ENCODE data around the gene SLC18A3. TPM values are rescaled to one million over a fixed set of nuclear protein-coding genes. Genes with fewer than 3 reads are reported as not detected.

The SLC18A3 gene
- polyA plus RNA-seq, 1 of the 3 experiments (the other 2 are of a cell fraction): 1.7 TPM

- Histone ChIP-seq H3K36me3 (replicated peaks in 1 of 2; ENCODE audit: control insufficient read depth in 1 of 2, insufficient read depth in 2 of 2, low read length in 1 of 2) (no peaks in the 10 kb centered on the region), H3K79me2 (ENCODE audit: insufficient read depth) (no peaks in the 10 kb centered on the region), H3K4me1 (ENCODE audit: control insufficient read depth in 1 of 2, insufficient read depth in 2 of 2, low read depth in 1 of 2, low read length in 1 of 2) (peaks cover 0 to 25% of the 10 kb centered on the region in 2 experiments; a peak in 1 of 4 replicates), H2AFZ (ENCODE audit: low read depth) (no peak overlapping the region), H3K9ac (no peak overlapping the region), H3K4me2 (no peak overlapping the region), H3K9me2 (no peaks in the 10 kb centered on the region), H4K20me1 (ENCODE audit: insufficient read depth) (no peaks in the 10 kb centered on the region), H3K27ac (ENCODE audit: low read depth in 2 of 2, low read length in 1 of 2) (no peak overlapping the region), H3K4me3 (ENCODE audit: low read depth in 2 of 2, low read length in 1 of 2) (no peak overlapping the region), H3K27me3 (ENCODE audit: insufficient read depth) (no peaks in the 10 kb centered on the region), H3K9me3 (no peaks in the 10 kb centered on the region), H3F3A (replicated peaks; ENCODE audit: insufficient read depth) (no peaks in the 10 kb centered on the region)
- ChIA-PET POLR2A (no interaction called here), CTCF (interaction anchor here (1.4 kb wide), 1 partner anchor 9 kb away, joined by 3 read pairs; no protein-coding TSS in a partner anchor)
- no peak for DNase-seq
- 46% methylated on average over 11 of the region's 11 CpGs for WGBS (ENCODE audit: low lambda C conversion rate)
- no peak for TF ChIP-seq TCF12 (IDR thresholded peaks at IDR 0.05)
- TF ChIP-seq, protein P1, sequence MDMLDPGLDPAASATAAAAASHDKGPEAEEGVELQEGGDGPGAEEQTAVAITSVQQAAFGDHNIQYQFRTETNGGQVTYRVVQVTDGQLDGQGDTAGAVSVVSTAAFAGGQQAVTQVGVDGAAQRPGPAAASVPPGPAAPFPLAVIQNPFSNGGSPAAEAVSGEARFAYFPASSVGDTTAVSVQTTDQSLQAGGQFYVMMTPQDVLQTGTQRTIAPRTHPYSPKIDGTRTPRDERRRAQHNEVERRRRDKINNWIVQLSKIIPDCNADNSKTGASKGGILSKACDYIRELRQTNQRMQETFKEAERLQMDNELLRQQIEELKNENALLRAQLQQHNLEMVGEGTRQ (IDR thresholded peaks at IDR 0.05; ENCODE audit: borderline replicate concordance, low read depth, low read length): no peak
- TF ChIP-seq, protein P2, sequence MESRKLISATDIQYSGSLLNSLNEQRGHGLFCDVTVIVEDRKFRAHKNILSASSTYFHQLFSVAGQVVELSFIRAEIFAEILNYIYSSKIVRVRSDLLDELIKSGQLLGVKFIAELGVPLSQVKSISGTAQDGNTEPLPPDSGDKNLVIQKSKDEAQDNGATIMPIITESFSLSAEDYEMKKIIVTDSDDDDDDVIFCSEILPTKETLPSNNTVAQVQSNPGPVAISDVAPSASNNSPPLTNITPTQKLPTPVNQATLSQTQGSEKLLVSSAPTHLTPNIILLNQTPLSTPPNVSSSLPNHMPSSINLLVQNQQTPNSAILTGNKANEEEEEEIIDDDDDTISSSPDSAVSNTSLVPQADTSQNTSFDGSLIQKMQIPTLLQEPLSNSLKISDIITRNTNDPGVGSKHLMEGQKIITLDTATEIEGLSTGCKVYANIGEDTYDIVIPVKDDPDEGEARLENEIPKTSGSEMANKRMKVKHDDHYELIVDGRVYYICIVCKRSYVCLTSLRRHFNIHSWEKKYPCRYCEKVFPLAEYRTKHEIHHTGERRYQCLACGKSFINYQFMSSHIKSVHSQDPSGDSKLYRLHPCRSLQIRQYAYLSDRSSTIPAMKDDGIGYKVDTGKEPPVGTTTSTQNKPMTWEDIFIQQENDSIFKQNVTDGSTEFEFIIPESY (IDR thresholded peaks at IDR 0.05; ENCODE audit: borderline replicate concordance, low read depth): no peak
- TF ChIP-seq RAD21 (IDR thresholded peaks at IDR 0.05; ENCODE audit: low read length): no peak
- no peak for TF ChIP-seq POLR2AphosphoS5 (IDR thresholded peaks at IDR 0.05; ENCODE audit: low read depth, low read length)
- TF ChIP-seq ELF1 (IDR thresholded peaks at IDR 0.05): no peak
- TF ChIP-seq NRF1 (IDR thresholded peaks at IDR 0.05; ENCODE audit: low read depth, low read length): no peak
- TF ChIP-seq CHD2 (IDR thresholded peaks at IDR 0.05; ENCODE audit: low read length, partially characterized antibody): no peak
- TF ChIP-seq EZH2phosphoT487 (IDR thresholded peaks at IDR 0.05; ENCODE audit: borderline replicate concordance, low read depth): no peak
- TF ChIP-seq JUND (IDR thresholded peaks at IDR 0.05): no peak
These were observed 12.6 kb downstream of the SLC18A3 start for GRCh38 chr10:49622426-49623425.

DNA sequence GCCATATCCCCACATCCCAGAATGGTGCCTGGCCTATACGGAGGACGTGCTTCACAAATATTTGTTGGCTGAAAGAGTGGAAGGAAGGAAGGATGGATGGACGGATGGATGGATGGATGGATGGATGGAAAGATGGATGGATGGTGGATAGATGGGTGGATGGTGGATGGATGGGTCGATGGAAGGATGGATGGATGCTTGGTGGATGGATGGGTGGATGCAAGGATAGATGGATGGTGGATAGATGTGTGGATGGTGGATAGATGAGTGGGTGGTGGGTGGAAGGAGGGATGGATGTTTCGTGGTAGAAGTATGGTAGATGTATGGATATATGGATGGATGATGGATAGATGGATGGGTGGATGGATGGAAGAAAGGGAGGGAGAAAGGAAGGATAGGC, 14.5 kb downstream of the SLC18A3 start:
- H3F3A ChIP-seq (replicated peaks; ENCODE audit: insufficient read depth): no peaks in the 10 kb centered on the region
- 27% methylated on average over 5 of the region's 5 CpGs for whole genome bisulfite sequencing (ENCODE audit: low lambda C conversion rate)
- H3K9ac ChIP-seq: no peak overlapping the region
- H3K9me3 ChIP-seq: no peaks in the 10 kb centered on the region
- H4K20me1 ChIP-seq (ENCODE audit: insufficient read depth): no peaks in the 10 kb centered on the region
- DNase-seq: no peak
- H3K79me2 ChIP-seq (ENCODE audit: insufficient read depth): no peaks in the 10 kb centered on the region
- ChIA-PET CTCF (no interaction called here), POLR2A (no interaction called here)
- H3K4me1 ChIP-seq (ENCODE audit: control insufficient read depth in 1 of 2, insufficient read depth in 2 of 2, low read depth in 1 of 2, low read length in 1 of 2): peaks cover 0 to 35% of the 10 kb centered on the region in 2 experiments; a peak in 2 of 4 replicates
- no peak overlapping the region for H3K4me2 ChIP-seq
- no peak overlapping the region for H3K4me3 ChIP-seq (ENCODE audit: low read depth in 2 of 2, low read length in 1 of 2)
- H3K27me3 ChIP-seq (ENCODE audit: insufficient read depth): no peaks in the 10 kb centered on the region
- no peaks in the 10 kb centered on the region for H3K9me2 ChIP-seq
- TF ChIP-seq SMC3 (IDR thresholded peaks at IDR 0.05; ENCODE audit: low read depth, low read length): no peak
- no peaks in the 10 kb centered on the region for H3K36me3 ChIP-seq (replicated peaks in 1 of 2; ENCODE audit: control insufficient read depth in 1 of 2, insufficient read depth in 2 of 2, low read length in 1 of 2)
- no peak overlapping the region for H2AFZ ChIP-seq (ENCODE audit: low read depth)
- no peak overlapping the region for H3K27ac ChIP-seq (ENCODE audit: low read depth in 2 of 2, low read length in 1 of 2)
